Occipital lobe (tissue), 2 donors: ENCODE data around the gene EIF2AK2. TPM values are rescaled to one million over a fixed set of nuclear protein-coding genes. Genes with fewer than 3 reads are reported as not detected.
"Not testable (repeated sequence)": the region's sequence is repeated elsewhere in the genome, so short reads cannot be mapped to it uniquely, and the experiment has no call there.

Experiments used
- DNase-seq: peaks from one replicate; lab custom pipeline; 2025; lab: John Stamatoyannopoulos, UW
- total RNA-seq: library from RNA; depleted of rRNA; stranded (reverse); fragments of >200 nt; gene quantifications from one replicate; pipeline ENCODE4 v1.2.3, GENCODE V29; 2014

The EIF2AK2 gene
- 48.7 TPM for total RNA-seq

DNA sequence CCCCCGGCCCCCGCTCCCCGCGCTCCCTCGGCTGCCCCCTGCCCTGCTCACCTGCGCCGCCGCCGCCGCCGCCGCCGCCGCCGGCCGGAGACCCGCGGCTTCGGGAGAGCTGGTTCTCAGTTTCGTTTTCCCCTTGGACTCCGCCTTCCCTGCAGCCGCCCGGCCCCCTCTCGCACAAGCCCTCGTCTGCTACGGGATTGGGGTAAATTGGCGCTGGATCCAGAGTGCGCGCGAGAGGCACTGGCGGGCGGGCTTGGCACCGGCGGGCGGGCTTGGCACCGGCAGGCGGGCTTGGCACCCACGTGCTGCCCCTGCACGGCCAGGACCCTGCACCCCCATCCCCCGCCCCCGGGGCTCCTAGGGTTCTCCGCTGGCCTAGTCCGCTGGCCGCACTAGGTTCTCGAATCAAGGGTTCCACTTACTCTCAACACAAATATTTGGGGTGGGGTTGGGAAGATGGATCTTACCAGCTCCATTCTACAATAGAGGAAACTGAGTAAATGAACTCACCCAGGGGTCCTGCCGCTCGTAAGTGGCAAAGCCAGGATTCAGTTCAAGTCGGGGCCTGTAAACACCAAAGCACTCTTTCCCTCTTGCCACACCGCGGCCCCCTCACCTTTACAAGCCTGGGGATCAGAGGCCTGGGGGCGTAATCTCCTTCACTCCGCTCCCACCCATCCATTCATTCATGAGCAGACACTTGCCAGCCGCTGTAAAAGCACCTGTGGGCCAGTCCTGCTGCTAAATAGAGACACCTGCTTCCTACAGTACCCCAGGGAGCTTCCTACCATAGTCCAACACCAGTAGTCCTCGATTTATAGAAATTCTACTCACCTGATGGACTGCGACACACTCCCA is at the start of gene EIF2AK2:
TSS of gene EIF2AK2 (minus strand) at position 124 of the 858 bp plus-strand sequence. CDS start 9,174 bp downstream, outside the sequence.
- peak; percentile 79 for DNase-seq

DNA sequence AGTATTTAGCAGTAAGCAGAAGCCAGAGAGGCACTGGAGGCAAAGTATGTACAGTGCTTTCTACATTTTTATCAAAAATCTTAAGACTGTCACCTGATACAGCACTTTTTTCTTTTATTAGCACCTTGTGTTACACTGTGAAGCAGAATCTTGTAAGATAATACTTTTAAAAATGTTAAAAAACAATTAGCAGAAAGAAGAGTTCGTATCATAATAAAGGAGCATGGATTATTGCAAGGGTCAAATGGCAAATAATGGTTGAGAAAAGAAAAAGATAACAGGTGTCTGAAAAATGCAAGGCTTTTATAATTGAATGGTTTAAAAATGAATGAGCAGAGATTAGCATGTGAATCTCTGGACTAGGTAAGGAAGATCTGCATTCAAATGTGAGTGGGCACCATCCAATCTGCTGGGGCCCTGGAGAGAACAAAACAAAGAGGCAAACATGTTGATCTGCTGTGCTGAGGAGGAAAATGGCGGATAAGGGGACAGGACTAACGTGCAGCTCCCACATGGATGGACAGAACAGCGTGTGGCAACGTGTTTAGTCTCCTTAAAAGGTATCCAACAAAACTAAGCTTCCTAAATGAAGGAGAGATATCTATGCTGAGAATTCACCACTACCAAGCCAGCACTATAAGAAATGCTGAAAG is 49.0 kb upstream of the EIF2AK2 start:
- no peak for DNase-seq

GRCh38 chr2:37205071-37205661 is 48.4 kb upstream of the EIF2AK2 start:
- not testable (repeated sequence) for DNase-seq

DNA sequence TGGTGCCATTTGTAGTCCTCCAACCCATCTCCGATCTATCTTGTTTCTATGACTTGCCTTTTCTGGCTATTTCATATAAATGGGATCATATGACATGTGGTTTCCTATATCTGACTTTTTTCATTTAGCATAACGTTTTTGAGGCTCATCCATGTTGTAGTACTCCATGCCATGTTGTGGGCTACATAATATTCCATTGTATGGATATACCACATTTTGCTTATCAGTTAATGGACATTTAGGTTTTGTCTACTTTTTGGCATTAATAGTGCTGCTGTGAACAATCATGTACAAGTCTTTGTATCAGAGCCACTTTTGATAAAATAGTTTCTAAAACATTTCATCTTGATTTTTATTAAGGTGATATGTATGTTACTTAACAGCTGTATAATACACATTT is 46.9 kb upstream of the EIF2AK2 start:
- no peak for DNase-seq

GRCh38 chr2:37201766-37202165 is 45.0 kb upstream of the EIF2AK2 start:
- DNase-seq = no peak

- no peak for DNase-seq
These were observed 44.4 kb upstream of the EIF2AK2 start for GRCh38 chr2:37201208-37201607.

DNA sequence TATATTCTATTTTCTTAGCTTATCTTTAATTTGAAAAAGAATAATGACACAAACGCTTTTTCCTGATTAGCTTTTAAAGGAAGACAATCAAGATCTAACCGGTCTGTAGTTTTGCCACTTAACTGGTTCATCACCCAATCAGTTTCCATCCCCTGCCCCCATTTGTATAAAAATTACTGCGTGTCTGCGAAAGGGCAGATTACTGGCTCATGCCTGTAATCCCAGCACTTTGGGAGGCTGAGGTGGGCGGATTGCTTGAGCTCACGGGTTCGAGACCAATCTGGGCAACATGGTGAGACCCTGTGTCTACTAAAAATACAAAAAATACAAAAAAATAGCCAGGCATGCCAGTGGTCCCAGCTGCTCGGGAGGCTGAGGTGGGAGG is 41.9 kb upstream of the EIF2AK2 start:
- DNase-seq = no peak

DNA sequence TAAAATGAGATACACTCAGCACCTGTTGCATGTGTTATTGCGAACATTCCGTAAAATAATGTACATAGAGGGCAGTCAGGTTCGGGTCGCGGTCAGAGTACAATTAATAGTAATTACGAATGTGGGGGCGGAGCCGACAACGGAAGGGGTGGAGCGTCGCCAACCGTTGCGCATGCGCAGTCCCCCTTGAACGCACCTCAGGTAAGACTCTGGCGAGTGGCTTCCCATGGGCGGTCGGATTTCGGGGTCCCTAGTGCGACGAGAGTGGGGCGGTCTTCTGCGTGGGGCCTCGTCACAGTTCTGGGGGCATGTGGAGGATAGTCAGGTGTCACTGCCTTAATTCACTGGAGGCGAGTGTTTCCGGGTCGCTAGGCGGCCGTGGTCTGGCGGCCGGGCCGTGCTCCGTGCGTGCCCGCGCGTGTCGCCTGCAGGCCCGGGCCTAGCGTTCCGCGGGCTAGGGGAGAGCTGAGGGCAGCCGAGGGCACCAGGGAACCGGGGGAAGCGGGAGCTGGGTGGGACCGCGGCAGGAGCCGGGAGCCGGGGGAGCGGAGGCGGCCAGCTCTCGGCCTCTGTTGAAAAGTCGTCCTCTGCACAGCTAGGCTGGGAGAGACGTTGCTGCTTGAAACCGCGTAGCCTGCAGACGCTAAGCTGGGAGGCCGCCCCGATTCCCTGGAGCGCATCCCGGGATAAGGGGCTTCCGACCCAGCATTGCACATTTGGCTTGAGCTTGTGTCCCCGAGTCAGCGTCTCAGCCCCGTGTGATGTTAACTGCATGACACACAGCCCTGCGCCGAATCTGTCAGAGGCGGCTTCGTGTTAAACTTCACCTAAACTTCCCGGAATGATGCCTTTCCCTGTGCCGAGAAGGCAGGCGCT is 39.8 kb upstream of the EIF2AK2 start, which contains the start of gene CEBPZOS:
TSS of gene CEBPZOS (plus strand) at position 177 of the 876 bp plus-strand sequence. CDS start 3,209 bp downstream, outside the sequence.
- peak; percentile 63 for DNase-seq

DNA sequence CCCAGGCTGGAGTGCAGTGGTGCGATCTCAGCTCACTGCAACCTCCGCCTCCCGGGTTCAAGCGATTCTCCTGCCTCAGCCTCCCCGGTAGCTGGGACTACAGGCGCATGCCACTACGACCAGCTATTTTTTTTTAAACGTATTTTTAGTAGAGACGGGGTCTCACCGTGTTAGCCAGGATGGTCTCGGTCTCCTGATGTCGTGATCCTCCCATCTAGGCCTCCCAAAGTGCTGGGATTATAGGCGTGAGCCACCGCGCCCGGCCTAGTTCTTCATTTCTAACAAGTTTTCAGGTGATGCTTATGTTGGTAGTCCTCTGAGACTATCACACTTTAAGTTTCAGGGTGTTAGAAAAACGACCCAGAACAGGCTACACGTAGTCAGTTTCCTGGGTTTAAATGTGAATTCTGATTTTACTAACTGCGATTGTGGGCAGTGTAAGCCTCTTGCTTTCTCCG is 39.1 kb upstream of the EIF2AK2 start:
- not testable (repeated sequence) for DNase-seq

DNA sequence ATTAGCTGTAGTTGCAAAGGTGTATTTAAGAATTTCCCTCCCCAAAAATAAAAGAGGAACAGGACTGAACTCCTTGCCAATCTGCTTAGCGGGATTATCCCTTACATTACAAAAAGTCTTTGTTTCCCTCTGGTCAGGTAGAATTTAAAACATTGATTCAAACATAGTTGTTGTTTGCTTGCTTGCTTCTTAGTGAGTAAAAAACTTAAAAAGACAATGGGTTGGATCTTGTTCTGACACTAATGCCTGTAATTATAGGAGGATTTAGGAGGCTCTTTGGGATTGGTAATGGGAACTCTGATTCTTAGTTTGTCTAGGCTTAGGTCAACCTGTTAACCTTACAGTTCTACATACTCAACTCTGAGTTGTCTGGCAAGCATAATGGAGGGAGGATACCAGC is 35.8 kb upstream of the EIF2AK2 start:
- DNase-seq = no peak

DNA sequence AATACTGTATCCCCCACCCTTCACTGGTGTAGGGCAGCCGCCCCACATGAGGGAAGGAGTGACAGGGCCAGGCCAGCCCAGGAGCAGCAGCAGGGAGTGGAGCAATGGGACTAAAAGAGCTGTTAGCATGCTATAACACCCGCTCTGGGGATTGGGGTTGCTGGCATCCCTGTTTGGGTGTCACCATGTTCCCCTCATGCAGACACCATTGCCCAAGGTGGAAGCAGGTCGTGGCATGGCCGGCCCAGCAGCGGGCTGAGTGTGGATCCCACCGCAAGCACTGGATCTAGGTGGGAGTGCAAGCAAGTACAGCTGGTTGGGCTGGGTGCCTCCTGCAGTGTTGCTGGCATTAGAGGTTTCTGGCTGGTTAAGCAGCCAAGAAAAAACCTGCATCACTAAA is 35.0 kb upstream of the EIF2AK2 start:
- DNase-seq = no peak

DNA sequence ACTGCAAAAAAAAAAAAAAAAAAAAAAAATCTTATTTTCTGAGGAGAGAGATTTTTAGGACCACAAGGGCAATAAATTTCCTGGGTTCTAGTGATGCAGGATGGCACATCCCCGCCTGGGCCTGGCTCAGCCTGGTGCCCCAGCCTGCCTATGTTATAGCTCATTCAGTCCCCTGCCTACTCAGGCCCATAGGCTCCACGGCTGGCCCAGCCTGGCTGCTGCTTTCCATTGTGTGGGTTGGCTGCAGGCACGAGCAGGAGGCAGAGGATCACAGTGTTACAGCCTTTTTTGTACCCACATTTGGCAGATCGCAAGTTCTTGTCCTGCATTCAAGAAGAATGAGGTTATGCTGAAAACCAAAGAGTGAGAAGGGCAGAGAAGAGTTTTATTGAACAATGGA is 34.5 kb upstream of the EIF2AK2 start:
- no peak for DNase-seq

DNA sequence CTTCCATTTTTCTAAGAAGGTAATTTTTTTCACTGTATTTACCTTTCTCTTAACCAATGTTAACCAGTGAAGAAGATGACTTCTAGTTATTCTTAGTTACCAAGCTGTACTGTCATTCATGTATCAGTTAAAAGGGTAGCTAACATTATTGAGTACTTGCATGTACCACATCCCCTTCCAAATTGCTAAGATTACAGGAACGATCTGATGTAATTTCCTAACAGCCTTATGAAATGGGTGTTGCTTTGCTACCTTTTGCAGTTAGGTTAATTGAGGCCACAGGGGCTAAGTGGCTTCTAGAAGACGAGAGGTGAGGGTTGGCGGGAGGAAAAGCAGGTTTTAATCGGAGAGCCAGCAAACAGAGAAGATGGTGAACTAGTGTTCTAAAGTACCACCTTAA is 33.5 kb upstream of the EIF2AK2 start:
- no peak for DNase-seq

- no peak for DNase-seq
These were observed 32.8 kb upstream of the EIF2AK2 start for GRCh38 chr2:37189452-37190153.

- no peak for DNase-seq
These were observed 31.8 kb upstream of the EIF2AK2 start, which contains the start of gene SULT6B1 for GRCh38 chr2:37188570-37188969. Gene SULT6B1, minus strand, starts transcription at chr2:37188670. Its CDS starts 30 bp downstream, at chr2:37188640.

- DNase-seq = no peak
These were observed 25.2 kb upstream of the EIF2AK2 start for GRCh38 chr2:37181726-37182684.

- no peak for DNase-seq
These were observed 23.9 kb upstream of the EIF2AK2 start for GRCh38 chr2:37180640-37181039.

GRCh38 chr2:37180006-37180639 is 23.3 kb upstream of the EIF2AK2 start:
- DNase-seq = no peak

DNA sequence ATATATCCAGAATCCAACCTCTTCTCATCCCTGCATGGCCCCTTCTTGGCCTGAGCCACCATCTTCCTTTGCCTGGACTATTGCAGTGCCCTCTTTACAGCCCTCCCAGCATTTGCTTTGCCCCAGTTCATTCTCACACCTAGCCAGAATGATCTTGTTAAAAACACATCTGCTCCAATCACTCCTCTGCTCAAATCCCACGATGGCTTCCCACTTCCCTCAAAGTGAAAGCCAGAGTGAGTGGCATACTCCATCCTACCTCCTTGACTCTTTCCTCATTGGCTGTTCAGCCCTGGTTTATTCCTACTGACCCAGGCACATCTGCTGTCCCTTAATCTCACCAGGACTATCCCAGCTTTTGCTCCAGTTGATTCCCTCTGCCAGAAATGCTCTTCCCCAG is 17.0 kb upstream of the EIF2AK2 start:
- DNase-seq = no peak
